NT2/D1 (cell line): ENCODE results near the gene CAPN13.

Experiments used
- YY1 ChIP-seq: IDR thresholded peaks from 2 replicates; pipeline ENCODE4 v1.6.1; 2011; ENCODE audit not compliant: insufficient read length, insufficient read depth
- ZNF274 ChIP-seq: IDR thresholded peaks from 2 replicates; pipeline ENCODE4 v1.6.1; 2011; ENCODE audit warnings: mild to moderate bottlenecking, low read depth, low read length

DNA sequence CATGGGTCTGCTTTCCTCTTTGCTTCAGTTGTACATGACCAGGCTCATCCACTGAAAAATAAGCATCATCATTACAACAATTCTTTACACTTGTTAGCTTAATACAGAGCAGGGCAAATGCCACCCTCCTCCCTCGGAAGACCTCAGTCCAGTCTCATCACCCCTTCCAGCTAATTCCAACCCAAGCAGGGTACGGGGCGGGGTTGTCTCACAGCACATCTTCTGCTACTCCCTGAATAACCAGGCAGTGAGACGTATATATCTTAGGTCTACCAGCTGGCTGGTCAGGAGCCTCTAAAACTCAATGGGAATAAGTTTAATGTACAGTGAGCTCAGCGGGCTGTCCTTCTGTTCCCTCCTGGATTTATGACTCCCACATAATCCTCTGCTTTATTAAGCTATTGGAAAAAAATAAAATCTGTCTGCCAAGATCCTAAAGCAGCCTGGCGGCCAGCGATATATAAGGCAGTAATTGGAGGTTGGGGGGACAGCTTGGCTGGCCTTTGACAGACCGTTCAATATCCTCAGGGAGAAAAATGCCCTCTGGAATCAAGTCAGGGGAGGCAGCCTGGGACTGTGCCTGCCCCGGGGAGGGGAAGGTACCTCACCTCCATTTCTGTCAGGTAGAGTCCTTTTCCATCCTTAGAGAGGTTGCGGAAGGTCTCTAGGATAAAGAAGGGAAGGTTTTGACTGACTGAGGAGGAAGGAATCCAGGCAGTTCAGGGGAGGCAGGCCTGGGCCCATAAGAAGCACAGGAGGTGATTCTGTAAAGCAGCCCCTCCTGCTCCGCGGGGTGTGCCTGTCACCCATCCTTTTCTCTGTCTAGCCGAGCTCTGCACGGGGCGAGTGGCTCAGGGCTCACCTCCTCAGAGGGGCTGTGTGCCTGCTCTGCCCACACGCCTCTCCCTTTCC, 76.3 kb downstream of the CAPN13 start:
- TF ChIP-seq YY1 (no peak), ZNF274 (no peak)
